ENCODE results near the gene SH2D2A. TPM values are rescaled to one million over a fixed set of nuclear protein-coding genes. Genes with fewer than 3 reads are reported as not detected.

Gene SH2D2A
- total RNA-seq, 1 experiment from 2014 or later = 1.8 TPM

GRCh38 chr1:156849151-156849496 lies 32.5 kb upstream of the SH2D2A start:
- in situ Hi-C loops (cut with HindIII; ENCODE audit: low sequenced_read_pairs) = no loop called here
- DNase-seq (ENCODE audit: low spot score) = no peak

- no peak for DNase-seq (ENCODE audit: low spot score)
- in situ Hi-C loops (cut with HindIII; ENCODE audit: low sequenced_read_pairs) = no loop called here
Measured at GRCh38 chr1:156848461-156849150, 32.0 kb upstream of the SH2D2A start.

DNA sequence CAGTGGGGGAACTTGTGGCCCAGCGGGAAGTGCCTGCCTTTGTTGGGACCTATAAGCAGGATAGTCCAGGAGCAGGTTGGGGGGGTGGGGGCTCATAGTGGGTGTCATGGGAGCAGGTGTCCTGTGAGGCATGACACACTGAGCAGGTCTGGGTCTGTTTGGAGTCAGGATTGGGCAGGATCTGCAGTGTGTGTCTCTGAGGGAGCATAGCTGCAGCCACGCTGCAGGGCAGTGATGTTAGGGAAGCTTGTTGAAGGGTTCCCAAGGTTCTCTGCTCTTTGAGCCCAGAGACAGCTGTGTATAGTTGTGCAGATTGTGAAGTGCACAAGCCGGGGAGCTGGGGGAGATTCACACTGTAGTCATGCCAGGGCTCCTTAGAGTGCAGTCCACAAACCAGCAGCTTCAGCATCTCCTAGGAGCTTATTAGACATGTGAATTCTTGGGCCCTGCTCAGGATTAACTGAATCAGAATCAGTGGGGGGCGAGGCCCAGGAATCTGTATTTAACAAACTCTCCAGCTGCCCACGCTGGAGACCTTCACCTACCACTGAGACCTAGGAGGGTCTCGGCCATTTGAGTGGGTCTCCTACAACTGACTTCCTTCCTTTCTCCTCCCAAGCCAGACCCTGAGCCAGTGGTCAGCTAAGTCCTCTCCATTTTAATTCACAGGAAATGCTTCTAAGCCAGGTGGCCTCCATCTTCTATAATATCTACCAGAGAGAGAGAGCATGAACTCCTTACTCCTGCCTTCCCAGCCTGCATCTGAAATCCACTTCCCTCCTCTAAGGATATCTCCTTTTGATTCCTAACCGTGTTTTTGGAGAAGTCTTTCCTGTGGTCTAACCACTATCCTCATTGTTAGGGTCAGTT lies 31.2 kb upstream of the SH2D2A start:
- in situ Hi-C loops (cut with HindIII; ENCODE audit: low sequenced_read_pairs) = no loop called here
- no peak for DNase-seq (ENCODE audit: low spot score)

GRCh38 chr1:156846643-156847042 lies 30.0 kb upstream of the SH2D2A start:
- in situ Hi-C loops (cut with HindIII; ENCODE audit: low sequenced_read_pairs) = no loop called here
- DNase-seq (ENCODE audit: low spot score) = no peak

DNA sequence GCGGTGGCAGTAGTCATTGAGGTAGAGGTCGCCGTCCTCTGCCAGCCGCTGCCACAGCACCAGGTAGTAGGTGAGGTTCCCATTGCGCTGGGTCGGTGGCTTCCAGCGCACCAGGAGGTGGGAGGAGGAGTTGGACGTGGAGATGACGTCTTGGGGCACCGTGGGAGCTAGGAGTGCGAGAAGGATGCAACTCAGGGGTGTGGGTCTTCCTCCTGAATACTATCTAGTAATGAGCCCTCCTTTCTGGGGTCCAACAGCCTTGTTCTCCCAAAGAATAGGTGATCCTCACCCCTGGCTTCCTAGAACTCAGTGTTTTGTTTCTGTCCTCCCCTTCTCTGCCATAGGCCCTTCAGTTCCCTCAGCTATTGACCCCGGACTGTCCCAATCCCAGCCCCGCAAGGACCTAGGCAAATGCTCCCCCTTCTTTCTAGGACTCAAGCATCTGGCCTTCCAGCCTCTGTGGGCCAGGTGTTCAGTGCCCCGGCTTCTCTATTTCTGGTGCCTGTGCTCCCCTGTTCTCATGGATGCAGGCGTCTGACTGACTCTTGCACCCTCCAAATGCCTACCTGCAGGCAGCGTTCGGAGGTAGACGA lies 29.4 kb upstream of the SH2D2A start:
- in situ Hi-C loops (cut with HindIII; ENCODE audit: low sequenced_read_pairs) = no loop called here
- no peak for DNase-seq (ENCODE audit: low spot score)

GRCh38 chr1:156845055-156845952 lies 28.7 kb upstream of the SH2D2A start:
- DNase-seq (ENCODE audit: low spot score) = no peak
- in situ Hi-C loops (cut with HindIII; ENCODE audit: low sequenced_read_pairs) = no loop called here

DNA sequence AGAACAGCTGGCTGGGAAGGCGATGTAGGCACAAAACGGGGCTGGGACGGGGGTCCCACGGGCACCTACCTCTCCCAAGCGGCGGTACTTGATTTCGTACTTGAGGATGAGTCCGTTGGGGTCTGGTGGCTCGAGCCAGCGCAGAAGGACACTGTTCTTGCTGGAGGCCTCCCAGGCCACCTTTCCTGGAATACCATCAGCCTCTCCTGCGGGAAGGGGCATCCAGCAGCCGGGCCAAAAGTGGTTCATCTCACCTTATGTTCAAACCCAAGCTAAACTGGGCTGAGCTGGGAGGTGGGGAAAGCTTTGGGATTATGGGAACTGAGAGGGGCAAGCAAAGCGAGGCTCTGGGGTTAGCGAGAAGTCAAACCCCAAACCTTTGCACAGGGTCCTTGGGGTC lies 28.0 kb upstream of the SH2D2A start:
- no peak for DNase-seq (ENCODE audit: low spot score)
- in situ Hi-C loops (cut with HindIII; ENCODE audit: low sequenced_read_pairs) = no loop called here

- in situ Hi-C loops (cut with HindIII; ENCODE audit: low sequenced_read_pairs) = no loop called here
- DNase-seq (ENCODE audit: low spot score) = no peak
Measured at GRCh38 chr1:156844102-156844501, 27.5 kb upstream of the SH2D2A start.

DNA sequence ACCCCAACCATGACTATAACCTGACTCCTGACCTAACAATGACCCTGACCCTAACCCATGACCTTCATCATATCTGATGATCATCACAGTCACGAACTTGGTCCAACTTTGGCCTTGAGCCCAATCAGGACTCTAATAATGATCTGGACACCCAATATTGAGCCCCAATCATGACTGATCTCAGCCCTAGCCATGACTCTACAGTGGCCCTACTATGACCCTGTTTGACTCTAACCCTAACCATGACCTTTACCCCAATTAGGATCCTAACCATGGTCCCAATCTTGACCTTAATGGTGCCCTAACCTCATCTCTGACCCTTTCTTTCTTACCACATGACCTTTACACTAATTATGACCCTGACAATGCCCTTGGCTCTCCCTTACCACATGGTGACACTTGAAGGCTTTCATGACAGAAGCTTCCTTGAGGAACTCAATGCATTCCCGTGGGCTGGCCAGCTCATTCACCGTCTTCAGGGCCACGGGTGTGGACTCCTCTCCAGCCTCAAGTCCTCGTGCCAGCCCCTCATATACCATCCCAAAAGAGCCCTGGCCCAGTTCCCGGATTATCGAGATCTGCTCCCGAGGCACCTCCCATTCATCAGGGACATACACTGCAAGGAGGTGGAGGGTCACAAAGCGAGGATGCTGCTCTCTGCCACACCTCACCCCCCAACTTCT lies 26.1 kb upstream of the SH2D2A start:
- in situ Hi-C loops (cut with HindIII; ENCODE audit: low sequenced_read_pairs) = no loop called here
- no peak for DNase-seq (ENCODE audit: low spot score)

DNA sequence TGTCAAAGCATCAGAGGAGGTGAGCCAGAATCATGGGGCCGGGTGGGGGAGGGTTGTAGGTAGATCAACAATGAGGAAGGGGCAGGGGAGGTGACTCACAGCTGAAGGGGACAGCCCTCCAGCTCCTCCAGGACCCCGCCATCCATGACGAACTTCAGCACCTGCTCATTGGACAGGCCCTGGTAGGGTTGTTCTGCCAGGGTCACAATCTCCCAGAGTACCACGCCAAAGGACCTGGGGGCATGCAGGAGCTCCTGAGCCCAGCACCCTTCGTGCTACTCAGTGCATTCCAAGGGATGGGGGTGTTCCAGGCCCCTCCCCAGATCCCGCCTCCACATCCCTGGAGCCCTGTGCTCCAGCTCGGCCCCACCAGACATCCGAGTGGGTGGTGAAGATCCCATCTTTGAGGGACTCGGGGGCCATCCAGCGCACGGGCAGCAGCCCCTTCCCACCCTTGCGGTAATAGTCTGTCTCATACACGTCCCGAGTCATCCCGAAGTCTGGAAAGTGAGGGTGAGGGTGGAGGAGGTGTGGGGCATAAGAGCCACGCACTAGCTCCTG lies 24.7 kb upstream of the SH2D2A start:
- DNase-seq (ENCODE audit: low spot score) = no peak

GRCh38 chr1:156840898-156841279 lies 24.2 kb upstream of the SH2D2A start:
- DNase-seq (ENCODE audit: low spot score) = no peak

More for the DNA sequence above, 24.7 kb upstream of the SH2D2A start:
- in situ Hi-C loops (cut with HindIII; ENCODE audit: low sequenced_read_pairs) = no loop called here

GRCh38 chr1:156840186-156840897 lies 23.7 kb upstream of the SH2D2A start:
- in situ Hi-C loops (cut with HindIII; ENCODE audit: low sequenced_read_pairs) = no loop called here
- no peak for DNase-seq (ENCODE audit: low spot score)

More at GRCh38 chr1:156840898-156841279, 24.2 kb upstream of the SH2D2A start:
- in situ Hi-C loops (cut with HindIII; ENCODE audit: low sequenced_read_pairs) = no loop called here

DNA sequence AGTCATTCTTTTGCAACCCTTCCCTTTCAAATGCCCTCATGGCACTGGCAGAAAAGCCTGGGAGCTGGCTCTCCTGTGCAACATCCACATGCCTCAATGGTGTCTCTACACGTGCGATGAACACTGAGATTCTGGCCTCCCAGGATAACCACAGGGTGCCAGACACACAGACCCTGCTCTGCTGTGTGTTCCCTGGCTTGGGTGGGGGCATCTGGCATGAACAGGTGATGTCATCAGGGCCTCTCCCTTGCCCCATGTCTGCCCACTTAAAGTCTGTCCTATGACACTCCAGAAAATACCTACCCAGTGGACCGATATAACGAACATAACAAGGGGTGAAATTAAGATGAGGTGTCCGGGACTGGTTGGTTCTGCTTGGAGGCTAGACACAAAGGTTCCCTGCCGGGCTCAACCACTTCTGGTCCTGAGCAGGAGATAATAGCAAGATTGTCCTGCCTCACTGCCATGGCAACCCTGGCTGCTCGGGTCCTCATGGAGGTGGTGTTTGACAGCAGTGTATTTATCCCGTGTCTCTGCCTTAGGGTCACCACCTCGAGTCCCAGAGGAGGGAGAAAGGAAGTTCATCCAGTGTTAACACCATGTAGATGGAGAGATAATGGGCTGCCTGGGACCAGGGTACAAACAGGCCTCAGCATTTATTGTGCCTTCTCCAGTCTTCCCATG lies 22.9 kb upstream of the SH2D2A start:
- in situ Hi-C loops (cut with HindIII; ENCODE audit: low sequenced_read_pairs) = no loop called here
- no peak for DNase-seq (ENCODE audit: low spot score)

GRCh38 chr1:156838972-156839371 lies 22.3 kb upstream of the SH2D2A start:
- in situ Hi-C loops (cut with HindIII; ENCODE audit: low sequenced_read_pairs) = no loop called here

DNA sequence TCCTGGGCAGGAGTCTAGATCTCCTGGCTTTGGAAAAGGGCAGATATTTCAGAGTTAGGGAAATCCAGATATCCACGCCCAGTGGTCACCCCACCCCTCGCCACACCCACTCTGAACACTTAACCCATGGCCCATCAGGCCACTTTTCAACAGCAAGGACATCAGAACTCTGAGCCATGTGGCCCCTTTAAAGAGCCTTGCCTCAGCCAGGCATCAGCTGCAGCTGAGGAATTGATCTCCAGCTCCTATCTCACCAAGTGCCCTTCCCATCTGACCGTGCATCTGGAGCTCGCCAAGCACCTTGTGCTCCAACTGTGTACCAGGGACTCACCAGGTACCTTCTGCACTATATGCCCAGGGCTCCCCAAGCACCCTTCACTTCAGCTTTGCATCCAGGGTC lies 20.2 kb upstream of the SH2D2A start:
- no peak for DNase-seq (ENCODE audit: low spot score)
- in situ Hi-C loops (cut with HindIII; ENCODE audit: low sequenced_read_pairs) = no loop called here

More at GRCh38 chr1:156838972-156839371, 22.3 kb upstream of the SH2D2A start:
- DNase-seq (ENCODE audit: low spot score) = no peak

- DNase-seq (ENCODE audit: low spot score) = no peak
- in situ Hi-C loops (cut with HindIII; ENCODE audit: low sequenced_read_pairs) = no loop called here
Measured at GRCh38 chr1:156836041-156836654, 19.5 kb upstream of the SH2D2A start.

DNA sequence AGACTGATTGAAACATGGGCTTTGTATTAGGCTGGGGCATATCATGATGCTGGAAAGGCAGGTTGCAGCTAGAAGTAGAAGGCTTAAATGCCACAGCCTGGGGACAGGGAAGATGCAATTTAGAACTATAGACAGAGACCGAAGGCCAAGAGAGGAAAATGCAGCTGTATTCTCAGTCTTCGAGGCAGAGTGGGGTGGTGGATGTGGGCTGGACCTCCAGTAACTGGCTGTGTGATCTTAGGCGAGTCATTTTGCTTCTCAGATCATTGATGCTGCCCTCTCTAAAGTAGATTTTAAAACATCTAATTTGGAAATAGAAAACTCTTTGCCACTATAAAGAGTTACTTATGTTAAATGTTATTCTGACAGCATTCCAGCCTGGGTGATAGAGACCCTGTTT lies 17.7 kb upstream of the SH2D2A start:
- no peak for DNase-seq (ENCODE audit: low spot score)
- in situ Hi-C loops (cut with HindIII; ENCODE audit: low sequenced_read_pairs) = no loop called here
